ENCODE data around the gene SH3RF3.

The SH3RF3 gene

DNA sequence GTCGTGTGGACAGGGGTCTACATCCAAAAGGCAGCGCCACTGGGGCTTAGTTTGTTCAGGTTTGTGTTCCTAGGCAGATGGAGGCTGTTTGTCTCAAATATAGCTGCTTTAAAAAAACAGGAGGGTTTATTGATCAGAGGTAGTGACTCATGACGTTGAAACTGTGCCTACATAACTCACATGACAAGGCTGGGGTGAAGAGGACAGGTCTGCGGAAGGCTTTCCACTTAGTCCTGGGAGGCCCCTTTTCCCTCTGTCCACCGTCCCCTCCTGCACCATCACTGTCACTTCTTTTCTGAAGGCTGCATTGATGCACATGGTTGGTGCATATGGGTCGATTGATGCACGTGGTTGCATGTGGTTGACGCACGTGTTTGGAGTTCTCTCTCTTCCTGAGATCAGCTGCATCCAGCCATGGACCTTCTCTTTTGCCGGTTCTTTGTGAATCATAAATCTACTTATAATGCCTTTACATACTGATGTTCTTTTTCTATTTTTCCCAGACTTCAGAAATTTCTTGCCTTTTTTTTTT is 10.9 kb downstream of the SH3RF3 start:
- DNase-seq, result no peak

DNA sequence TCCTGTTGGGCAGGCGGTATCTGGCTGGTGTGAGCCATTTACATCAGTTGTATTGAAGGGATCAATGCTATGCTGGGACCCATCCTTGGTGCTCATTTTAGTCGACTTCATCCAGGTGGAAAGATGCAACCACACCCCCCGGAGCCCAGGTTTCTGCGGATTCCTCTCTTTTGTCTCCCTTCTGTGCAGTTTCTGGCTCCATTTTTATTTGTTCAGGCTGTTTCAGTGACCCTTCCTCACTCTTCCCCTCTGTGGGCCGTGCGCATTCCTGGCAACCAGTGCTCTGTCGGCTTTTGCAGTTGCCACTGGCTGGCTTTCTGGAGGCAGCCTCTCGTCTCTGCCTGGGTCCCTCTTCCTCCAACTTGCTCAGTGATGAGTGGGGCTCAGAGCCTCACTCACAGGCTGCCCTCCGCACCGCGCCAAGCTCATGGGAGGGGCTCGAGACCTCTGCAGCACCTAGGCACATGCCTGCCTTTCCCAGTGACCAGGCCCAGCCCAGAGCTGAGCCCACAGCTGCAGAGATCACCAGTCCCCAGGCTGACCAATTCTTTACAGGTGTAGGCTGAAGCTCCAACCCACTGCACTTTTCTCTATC is 12.1 kb downstream of the SH3RF3 start:
- DNase-seq, result no peak

DNA sequence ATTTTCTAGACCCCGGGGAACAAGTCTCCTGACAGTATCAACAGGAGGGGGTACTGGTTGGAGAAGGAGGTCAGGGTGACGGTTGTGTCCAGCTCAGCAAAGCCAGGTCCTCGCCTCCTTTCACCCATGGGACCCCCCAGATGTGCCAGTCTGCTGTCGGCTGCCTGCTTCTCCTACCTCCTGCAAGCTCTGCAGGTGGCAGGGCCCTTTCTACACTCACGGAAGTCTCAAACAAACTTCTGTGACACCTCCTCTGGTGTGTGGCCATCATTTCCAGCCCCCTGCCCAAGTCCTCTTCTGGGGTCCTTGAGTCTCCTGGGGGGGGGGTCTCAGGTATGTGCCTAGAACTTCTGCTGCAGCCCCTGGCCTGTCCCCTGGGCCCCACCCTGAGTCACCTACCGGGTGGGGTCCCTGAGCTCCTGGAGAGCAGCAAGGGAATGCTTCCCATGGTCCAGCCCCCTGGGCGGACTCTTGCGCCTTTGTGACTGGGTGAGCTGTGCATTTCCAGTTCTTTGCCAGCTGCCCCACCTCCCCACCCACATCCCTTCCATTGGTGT is 12.8 kb downstream of the SH3RF3 start:
- no peak for DNase-seq

DNA sequence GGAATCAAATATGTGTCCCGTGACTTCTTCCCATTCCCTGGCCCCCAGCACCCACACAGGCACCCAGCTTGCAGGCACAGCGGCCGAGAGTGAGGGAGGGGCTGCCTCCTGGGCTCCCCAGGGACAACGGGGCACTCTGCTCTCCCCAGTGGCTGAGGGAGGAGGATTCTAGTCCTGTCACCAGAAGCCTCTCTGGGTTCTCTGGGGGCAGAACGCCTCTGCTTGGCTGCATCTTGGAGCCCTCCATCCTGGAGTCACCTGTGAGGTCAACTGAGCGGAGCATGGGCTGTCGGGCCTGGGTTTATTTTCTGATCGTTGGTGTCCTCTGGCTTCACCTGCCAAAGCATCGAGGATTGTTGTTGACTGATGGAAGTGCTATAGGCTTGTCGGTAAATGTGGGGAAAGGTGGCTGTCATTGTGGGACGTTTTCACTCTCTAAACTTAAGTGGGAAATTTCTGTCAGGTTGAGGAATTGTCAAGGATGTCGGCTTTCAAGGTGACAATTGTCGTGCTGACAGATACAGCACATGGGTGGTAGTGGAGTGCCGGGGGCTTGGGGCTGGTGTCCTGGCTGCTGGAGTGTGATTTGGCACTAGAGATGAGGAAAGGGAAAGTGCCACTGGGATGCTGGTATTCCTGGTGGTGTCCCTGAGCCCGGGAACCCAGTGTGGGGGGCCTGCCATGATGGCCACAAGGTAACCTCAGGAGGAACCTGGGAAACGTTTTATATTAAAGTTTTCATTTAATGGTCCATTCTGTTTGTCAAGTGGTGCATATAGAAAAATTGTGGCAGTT is 13.6 kb downstream of the SH3RF3 start:
- DNase-seq, result no peak

DNA sequence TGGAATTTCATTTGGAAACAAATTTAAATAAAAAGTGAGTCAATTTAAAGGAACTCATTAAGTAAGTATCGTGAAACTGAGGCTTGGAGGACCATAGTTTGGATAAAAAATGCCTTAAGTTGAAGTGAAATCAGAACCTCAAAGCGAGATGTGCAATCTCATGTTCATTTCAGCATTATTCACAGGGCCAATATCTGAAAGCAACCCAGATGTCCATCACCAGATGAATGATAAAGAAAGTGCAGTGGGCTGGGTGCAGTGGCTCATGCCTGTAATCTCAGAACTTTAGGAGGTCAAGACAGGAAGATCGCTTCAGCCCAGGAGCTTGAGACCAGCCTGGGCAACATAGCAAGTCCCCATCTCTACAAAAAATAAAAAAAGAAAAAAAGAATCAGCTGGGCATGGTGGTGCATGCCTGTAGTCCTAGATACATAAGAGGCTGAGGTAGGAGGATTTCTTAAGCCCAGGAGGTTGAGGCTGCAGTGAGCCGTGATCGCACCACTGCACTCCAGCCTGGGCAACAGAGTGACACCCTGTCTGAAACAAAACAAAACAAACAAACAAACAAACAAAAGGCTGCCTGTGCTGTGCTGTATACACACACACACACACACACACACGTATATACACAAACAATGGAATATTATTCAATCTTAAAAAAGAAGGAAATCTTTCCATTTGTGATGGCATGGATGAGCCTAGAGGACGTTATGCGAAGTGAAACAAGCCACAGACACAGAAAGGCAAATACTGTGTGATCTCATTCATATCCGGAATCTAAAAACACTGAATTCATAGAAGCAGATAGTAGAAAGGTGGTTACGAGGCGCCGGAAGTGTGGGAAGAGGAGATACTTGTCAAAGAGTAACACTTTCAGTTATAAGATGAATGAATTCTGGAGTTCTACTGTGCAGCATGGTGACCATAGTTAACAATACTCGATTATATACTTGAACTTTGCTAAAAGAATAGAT is 14.5 kb downstream of the SH3RF3 start:
- DNase-seq, result peak in 2 of 4 experiments; percentile 14 to 21

DNA sequence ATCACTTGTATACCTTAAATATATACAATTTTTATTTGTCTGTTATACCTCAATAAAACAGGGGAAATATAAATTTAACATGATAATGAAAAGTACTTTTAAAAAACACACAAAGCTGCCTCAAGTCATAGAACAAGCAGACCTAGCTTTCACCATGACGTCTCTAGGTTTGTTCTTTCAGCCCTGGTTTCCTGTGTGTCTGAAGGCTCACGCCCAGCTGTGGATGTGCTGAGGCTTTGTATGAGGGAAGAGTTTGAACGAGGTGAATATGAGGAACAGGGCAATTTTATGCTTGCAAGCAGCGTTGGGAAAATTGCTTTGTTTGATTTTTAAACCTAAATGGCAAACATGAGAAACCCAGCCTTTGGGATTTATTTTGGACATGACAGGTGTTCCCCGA is 15.3 kb downstream of the SH3RF3 start:
- no peak for DNase-seq

DNA sequence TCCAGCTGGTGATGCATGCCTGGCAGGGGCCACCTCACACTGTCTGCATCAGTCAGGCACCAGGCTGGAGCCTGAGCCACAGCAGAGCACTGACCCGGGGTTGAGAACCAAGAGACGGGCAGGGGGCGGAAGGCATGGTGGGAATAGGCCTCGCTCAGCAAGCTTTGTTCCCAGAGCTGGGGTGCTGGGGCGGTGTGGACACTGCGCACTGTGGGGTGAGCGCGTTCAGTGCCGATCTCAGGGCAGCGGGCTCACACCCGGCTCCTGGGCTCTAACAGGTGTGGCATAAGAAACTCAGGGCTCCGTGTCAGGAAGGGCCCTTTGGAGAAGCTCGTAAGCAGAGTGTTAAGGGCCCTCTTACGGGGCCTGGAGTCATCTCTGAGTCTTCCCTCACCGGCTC is 15.7 kb downstream of the SH3RF3 start:
- no peak for DNase-seq

DNA sequence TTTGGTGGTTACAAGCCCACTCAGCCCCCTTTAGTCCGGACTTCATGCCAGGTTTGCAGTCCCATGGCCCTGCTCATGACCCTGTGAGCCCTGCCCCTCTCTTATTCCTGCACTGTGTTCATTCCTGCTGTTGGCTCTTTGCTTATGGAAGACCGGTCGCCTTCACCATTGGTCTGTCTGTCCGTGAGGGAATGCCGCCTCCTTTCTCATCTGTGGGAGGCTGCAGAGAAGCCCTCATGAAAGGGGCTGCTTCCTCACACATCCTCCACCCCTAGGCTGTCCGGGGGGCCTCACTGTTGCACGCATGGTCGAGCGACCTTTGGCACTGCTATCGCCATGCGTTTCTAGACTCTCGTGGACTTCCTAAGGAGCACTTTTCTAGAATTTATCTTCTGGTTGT is 16.3 kb downstream of the SH3RF3 start:
- DNase-seq, result no peak

DNA sequence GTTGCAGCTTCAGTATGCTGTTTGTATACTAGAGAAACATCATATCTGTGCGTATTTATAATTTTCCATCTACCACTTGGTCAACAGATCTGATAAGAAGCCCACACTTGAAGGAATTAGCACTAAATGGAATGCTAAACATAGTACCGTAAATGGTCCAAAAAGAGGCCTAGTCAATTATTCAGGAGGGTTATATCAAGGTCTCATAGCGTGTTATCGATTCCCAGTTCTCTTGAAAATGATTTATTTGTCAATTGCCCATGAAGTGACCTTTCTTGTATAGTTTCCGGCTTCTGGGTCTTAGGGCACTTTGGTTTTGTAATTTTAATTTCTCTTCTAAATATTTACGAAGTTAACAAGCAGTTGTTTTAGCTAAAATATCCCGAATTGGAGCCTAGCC is 18.4 kb downstream of the SH3RF3 start:
- no peak for DNase-seq

DNA sequence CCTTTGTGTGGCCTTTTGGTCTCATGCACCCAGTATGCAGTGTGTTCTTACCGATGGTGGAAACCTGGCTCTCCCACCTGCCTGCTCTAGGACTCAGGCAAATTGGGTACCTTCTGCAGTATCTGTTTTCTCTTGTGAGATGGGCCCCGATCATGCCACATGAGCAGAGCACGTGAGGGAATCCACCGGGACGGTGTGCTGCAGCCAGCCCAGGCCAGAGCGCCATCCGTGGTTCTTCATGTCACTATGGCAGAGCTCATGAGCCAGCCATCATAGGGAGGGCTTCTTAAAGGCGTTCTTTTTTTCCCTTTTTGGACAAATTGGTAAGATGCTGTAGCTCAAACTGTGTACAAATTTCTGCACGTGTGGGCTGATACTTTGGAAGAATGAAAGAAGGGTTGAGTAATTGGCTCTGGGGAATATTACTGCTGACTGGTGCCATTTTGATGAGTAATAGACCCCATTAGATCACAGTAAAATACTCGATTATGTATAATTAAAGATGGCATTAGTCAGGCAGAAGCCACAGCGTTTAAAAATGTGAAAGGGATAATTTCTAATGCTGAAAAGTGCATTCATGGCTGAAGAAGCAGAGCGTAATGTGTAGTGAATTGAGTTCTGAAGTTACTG is 19.2 kb downstream of the SH3RF3 start:
- no peak for DNase-seq

DNA sequence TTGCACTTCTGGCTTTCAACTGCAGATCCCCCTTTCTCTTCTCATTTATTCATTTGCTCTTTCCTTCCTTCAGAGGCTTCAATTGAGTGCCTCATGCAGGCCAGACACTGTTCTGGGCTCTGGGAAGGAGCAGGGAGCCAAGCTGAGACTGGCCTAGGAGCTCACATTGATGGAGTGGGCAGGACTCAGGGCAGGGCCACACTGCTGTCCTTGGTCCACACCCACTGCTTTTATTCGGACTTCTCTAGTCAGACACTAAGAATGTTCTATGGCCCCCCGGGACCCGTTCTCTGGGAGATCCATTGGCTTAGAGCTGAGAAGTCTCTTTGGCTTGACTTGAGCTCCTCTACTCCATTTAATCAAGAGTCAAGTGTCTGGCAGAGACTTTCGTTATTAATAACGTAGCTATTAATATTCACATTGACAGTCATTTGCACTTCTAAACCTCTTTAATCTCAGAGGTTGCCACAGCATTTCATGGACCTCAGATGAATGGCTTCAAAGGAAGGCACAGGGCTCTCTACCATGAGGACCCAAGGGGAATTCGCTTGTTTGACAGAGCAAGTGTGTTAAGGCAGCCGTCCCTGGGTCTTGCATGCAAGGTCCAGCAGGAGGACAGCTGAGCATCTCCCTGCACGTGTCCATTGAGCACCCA is 20.1 kb downstream of the SH3RF3 start:
- no peak for DNase-seq

DNA sequence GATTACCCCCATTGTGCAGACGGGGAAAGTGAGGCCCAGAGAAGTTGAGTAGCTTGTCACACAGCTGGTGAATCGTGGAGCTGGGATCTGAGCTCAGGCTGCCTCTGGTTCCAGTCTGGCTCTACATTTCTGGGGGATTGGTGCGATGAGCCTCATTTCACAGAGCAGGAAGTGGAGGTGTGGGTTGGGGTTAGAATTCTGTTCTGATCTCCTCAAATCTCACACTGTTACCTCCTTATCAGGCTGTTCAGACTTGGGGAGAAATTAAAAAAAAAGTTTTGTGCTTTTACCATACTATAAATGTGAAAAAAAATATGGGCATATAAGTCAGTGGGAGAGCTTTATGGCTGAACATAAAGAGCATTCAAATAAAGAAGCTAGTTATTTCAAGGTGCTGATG is 21.6 kb downstream of the SH3RF3 start:
- no peak for DNase-seq

DNA sequence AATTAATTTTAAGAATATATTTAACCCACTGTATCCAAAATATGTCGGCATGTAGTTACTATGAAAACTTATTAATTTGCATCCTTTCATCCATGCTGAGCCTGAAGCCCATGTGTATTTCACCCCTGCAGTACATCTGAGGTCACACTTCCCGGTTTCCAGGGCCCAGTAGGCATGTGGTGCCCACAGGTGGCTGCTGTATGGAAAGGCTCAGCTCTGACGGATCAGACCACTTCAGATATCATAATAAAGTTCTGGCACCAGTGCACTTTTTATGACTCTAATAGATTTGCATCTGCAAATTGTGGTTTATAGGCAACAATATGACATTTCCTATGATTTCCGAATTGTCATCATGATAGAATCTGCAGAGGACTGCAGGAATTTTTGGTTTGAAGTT is 22.5 kb downstream of the SH3RF3 start:
- no peak for DNase-seq

DNA sequence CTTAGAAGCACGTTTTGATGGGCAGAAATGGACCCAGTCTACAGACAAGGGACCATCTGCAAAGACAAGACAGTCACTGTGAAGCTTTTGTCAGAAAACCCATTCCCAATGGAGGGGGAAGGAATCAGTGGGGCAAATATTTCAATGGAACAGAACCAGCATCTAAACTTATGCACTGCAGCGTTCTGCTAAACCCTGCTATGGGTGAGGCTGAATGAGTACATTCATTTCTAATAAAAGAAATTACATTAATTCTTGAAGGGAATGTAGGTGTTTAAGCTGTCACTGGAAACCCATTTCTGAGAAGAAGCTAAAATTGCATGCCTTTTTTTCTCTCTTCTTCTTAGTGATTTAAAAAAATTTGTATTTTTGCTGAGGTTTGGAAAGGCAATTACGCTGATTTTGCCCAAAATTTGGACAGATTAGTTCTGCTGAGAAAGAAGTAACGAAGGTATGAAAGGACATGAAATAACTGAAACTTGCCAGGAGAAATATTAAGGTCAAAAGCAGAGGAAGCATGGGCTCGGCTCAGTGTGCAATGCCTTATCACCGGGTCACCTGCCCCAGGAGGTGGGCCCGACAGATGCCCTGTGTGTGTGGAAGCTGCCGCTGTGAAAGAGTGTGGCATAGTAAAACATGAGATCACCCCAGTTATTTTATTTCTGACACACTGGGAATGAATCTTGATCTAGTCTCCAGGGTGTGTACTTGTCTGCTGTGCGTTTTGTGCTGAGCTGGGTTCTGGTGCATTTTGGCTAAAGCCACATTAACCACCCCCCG is 24.2 kb downstream of the SH3RF3 start:
- DNase-seq, result no peak

DNA sequence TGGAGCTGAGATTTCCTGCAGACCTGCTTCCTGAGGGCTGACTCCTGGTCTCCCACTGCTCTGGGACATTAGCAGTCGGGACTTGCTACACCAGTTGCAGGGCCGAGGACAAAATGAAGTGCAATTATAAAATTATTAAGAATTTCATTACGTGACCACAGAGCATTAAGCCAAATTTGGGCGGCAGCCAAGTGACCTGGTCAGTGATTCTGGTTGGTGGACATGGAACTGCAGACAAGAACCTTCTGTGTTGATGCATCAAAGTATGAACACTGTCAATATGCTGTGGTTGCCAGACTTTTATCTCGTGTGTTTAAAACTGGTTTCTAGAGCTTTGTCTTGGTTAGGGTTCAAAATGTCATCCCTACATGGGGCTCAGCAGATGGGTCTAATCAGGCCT is 24.8 kb downstream of the SH3RF3 start:
- DNase-seq, result no peak

DNA sequence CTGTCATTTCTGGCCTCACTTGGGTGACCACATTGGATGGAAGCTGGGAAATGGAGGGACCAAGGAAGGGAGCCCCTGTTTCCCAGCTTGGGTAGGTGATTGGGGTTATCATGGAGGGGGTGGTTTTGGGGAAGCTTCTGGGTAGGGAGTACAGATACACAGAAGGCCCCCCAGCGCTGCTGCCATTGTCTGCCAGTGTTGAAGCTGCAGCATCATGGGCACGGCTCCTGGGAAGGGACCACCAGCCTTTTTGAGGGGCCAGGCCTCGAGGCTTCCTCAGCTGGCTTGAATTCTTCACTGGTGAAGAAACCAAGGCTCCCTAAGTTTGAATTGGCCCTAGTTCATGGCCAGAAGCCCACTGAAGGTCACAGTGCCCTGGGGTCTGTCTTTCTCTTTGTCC is 25.2 kb downstream of the SH3RF3 start:
- no peak for DNase-seq

DNA sequence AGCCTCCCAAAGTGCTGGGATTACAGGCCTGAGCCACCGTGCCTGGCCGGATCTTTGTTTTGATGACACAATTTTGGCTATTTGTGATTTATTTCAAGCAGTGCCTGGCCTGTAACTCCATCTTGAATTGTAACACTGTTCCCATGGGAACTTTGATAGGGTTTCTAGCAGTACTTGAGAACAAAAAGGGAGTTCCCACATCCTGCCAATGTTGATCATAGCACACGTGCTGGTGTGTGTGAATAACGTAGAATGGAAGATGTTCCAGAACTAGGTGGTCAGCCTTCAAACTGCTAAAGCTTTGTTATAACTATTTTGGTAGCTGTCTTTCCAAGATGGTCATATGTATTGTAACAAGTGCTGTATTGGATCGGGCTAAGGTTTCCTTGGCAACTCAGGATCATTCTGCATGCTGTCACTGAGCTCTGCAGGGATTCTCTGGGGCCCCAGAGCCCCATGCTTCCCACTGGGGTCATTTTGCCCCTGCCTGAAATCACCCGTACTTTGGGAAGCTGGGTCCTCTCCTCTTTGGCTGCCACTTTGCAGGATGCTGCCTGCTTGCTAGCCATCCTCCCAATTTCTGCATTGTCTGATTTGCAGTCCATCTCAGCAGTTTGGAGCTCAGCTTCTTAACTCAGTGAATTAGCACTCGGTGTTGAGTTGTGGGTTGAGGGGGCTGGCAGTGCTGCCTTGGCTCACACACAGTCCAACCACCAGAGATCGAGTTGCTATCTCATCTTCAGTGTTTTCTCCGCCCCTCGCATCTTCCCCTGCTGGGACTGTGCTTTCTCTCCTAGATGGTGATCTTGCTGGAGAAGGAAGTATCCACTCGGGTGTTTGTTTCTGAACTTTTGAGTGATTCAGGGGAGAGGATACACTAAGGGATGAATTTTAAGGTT is 26.8 kb downstream of the SH3RF3 start:
- no peak for DNase-seq

DNA sequence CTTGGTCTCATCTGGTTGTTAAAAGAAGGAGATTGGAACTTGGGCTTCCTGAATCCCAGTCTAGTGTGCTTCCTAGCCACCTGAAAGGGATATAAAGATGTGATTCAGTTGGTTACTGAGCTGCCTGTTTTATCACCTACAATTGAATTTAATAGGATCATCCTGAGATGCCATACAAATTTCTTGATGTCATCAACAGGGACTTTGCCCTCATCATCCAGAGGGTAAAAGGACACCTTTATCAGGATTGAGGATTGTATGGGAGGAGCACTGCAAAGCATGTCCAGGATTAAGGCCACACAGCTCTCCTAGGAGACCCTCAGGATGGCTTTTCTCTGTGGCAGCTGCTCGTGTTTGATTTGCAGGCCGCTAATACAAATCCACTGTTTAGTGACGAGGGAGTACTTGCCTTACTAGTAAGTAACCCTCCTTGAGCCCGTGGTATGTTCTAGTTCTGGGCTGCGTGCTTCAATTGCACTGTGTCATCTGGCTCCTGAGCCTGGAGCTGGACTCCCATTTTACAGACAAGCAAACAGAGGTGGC is 28.6 kb downstream of the SH3RF3 start:
- DNase-seq, result no peak

DNA sequence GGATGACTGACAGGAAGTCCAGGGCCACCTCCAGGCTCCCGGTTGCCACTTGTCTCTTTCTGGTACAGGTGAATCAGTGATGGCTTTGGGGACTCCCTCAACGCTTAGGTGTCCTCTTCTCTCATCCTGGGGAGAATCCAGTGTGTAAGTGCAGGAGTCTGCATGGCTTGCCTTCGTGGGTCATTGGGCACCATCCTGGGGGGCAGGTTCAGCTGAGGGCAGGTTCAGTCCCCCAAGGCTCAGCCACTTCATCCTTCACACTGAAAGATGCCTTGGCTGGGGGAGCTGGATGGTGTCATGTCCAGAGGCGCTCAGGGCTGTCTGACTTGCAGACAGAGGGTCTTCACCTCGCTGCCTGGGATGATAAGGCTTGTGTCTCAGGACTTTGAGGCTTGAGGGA is 29.2 kb downstream of the SH3RF3 start:
- DNase-seq, result no peak

DNA sequence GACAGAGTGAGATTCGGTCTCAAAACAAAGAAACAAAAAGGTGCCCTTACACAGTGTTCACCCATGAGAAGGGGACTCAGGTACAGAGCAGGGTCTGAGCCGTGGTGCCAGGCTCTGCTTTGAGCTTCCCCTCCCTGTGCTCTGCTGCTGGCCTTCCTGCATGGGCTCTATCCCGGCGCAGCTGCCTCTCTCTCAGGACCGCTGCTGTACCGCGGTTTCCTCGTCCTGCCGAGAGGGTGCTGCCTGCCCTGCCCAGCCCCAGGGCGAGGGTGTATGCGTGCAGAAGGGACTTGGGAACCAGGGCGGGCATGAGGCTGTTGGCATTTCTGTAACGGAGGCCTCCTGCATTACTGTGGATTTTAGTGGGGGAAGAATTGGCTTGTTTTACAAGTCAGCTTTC is 30.1 kb downstream of the SH3RF3 start:
- no peak for DNase-seq
